HepG2 (cell line): ENCODE data around the gene TBC1D22A. TPM values are rescaled to one million over a fixed set of nuclear protein-coding genes. Genes with fewer than 3 reads are reported as not detected.
A peak's percentile ranks its signal among the peaks of the same experiment; 100 is the strongest.

Experiments
- CTCF ChIP-seq: sonication (generic); formaldehyde crosslinking; IDR thresholded peaks from 2 replicates; pipeline ENCODE4 v1.5.0; 2020; ENCODE audit warnings: mild to moderate bottlenecking, missing genetic modification reagents, moderate library complexity
- DMTF1 ChIP-seq: sonication (generic); formaldehyde crosslinking; IDR thresholded peaks from 2 replicates; pipeline ENCODE4 v1.4.0; 2020; ENCODE audit warnings: mild to moderate bottlenecking, missing genetic modification reagents
- USF2 ChIP-seq, 2 experiments: sonication (generic) in 1 of 2; formaldehyde crosslinking in 1 of 2; IDR thresholded peaks; 2 replicates each; pipeline versions ENCODE4 v1.5.1 to v1.6.1; 2011 to 2020; ENCODE audit warnings: borderline replicate concordance in 1 of 2, low read depth in 1 of 2, low read length in 1 of 2, mild to moderate bottlenecking in 1 of 2, missing genetic modification reagents in 1 of 2, moderate library complexity in 1 of 2
- WIZ ChIP-seq: sonication (generic); formaldehyde crosslinking; IDR thresholded peaks from 2 replicates; pipeline ENCODE4 v1.5.1; 2020; ENCODE audit warnings: mild to moderate bottlenecking, missing genetic modification reagents
- ZNF10 ChIP-seq: sonication (generic); formaldehyde crosslinking; IDR thresholded peaks from 2 replicates; pipeline ENCODE4 v1.4.0; 2020; ENCODE audit warnings: mild to moderate bottlenecking, low read depth, missing genetic modification reagents, borderline replicate concordance
- polyA plus RNA-seq, 8 experiments: library from polyadenylated mRNA; depleted of rRNA in 3 of 8; stranded (reverse) in 7 of 8; unstranded in 1 of 8; fragments of >200 nt; fragmentation: Illumina TruSeq in 4 of 8; extraction: Trizol in 4 of 8; gene quantifications; 2 replicates each; pipeline versions ENCODE4 v1.2.1 to v1.2.3, GENCODE V29; 2011 to 2016; ENCODE audit warnings: low read depth in 4 of 8, missing spikeins in 1 of 8, mixed read lengths in 1 of 8; ENCODE audit not compliant: insufficient read depth in 1 of 8
- total RNA-seq, 5 experiments: library from RNA; depleted of rRNA; stranded (reverse); fragments of >200 nt; fragmentation: Illumina TruSeq; extraction: Trizol; gene quantifications; 2 replicates each; pipeline ENCODE4 v1.2.3, GENCODE V29; 2016; ENCODE audit warnings: low read depth in 1 of 5

The TBC1D22A gene
- total and polyA plus RNA-seq, 2 of the 13 experiments (the other 11 are each of a cell fraction or from before 2014, with no cell fraction given) = 17.3 to 18.0 TPM

- TF ChIP-seq CTCF (0 out of 2 replicates have a peak, but pooled peaks have one; percentile 1), ZNF10 (CRISPR knock-in tag) (no peak), WIZ (CRISPR knock-in tag) (no peak), DMTF1 (no peak), USF2 (IDR thresholded peaks at IDR 0.05; ENCODE audit: low read depth, low read length) (no peak), USF2 (CRISPR knock-in tag; IDR thresholded peaks at IDR 0.05; ENCODE audit: borderline replicate concordance) (no peak)
Measured at GRCh38 chr22:47165338-47166032, 403.0 kb downstream of the TBC1D22A start (continued).
